ENCODE measurements around the gene RPS10. TPM values are rescaled to one million over a fixed set of nuclear protein-coding genes. Genes with fewer than 3 reads are reported as not detected.

RPS10 gene
- total RNA-seq, 1 experiment from 2014 or later, result 1,650 TPM

DNA sequence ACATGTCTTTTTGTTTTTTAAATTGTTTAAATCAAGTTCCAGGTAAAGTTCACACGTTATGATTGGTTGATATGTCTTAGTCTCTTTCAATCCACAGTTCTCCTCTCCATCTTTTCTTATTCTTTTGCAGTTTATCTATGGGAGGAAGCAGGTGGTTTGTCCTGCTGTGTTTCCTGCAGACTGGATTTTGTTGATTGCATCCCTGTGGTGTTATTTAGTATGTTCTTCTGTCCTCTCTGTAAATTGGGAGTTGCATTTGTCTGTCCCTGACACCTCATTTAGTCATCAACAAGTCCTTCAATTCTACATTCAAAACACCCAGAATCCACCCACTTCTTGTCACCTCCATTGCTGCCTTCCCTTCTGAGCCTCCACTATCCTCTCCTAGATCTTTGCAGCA lies 48.1 kb upstream of the RPS10 start:
- POLR2A ChIA-PET, result no interaction called here
- DNase-seq, result no peak
- intact Hi-C loops (cut with micrococcal nuclease; ENCODE audit: unreplicated experiment), result no loop called here
- Histone ChIP-seq H3K9me3 (no peaks in the 10 kb centered on the region), H3K4me3 (ENCODE audit: low read depth, low read length) (no peak overlapping the region), H3K4me1 (no peaks in the 10 kb centered on the region), H3K36me3 (ENCODE audit: control insufficient read depth, insufficient read depth, low read length) (no peaks in the 10 kb centered on the region), H3K27me3 (replicated peaks; ENCODE audit: control insufficient read depth, insufficient read depth, low read length) (no peaks in the 10 kb centered on the region)
- H3K27ac Mint-ChIP-seq (ENCODE audit: unreplicated experiment), result no peak overlapping the region
- H3K9me3 Mint-ChIP-seq (ENCODE audit: unreplicated experiment), result no peaks in the 10 kb centered on the region
- H3K4me3 Mint-ChIP-seq (ENCODE audit: unreplicated experiment), result no peak overlapping the region
- no TSS peak for BruUV-seq (replicated peaks)
- no peaks in the 10 kb centered on the region for H3K36me3 Mint-ChIP-seq (ENCODE audit: insufficient read depth, unreplicated experiment)
- CTCF ChIA-PET, result interaction anchor here (0.7 kb wide), 1 partner anchor 48 kb away, joined by 5 read pairs; the partner anchor contains the start of gene RPS10
- no peaks in the 10 kb centered on the region for H3K27me3 Mint-ChIP-seq (ENCODE audit: insufficient read depth, unreplicated experiment)
- no peaks in the 10 kb centered on the region for H3K4me1 Mint-ChIP-seq (ENCODE audit: low read depth, unreplicated experiment)
- TF ChIP-seq, protein P1, sequence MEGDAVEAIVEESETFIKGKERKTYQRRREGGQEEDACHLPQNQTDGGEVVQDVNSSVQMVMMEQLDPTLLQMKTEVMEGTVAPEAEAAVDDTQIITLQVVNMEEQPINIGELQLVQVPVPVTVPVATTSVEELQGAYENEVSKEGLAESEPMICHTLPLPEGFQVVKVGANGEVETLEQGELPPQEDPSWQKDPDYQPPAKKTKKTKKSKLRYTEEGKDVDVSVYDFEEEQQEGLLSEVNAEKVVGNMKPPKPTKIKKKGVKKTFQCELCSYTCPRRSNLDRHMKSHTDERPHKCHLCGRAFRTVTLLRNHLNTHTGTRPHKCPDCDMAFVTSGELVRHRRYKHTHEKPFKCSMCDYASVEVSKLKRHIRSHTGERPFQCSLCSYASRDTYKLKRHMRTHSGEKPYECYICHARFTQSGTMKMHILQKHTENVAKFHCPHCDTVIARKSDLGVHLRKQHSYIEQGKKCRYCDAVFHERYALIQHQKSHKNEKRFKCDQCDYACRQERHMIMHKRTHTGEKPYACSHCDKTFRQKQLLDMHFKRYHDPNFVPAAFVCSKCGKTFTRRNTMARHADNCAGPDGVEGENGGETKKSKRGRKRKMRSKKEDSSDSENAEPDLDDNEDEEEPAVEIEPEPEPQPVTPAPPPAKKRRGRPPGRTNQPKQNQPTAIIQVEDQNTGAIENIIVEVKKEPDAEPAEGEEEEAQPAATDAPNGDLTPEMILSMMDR (IDR thresholded peaks at IDR 0.05; ENCODE audit: insufficient read depth in 1 of 2, low read depth in 1 of 2, low read length in 1 of 2, severe bottlenecking in 1 of 2, unreplicated experiment in 1 of 2), result no peak

DNA sequence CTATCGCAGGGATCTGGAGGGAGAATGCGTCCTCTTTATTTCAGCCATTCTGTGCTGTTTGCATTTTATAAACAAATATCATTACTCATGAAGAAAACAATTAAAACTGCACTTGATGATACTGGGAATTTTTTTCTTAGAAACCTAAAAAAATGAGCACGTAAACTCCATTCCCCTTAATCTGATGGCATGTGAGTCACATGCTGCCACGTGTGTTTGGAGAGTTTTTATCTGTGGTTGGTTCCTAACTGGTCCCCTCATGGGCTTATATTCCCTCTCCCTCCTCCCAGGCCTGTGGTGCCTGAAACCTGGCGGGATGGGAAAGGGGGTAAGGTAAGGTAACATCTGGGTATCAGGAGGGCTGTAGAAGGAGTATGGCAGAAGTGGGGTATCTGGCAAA lies 46.6 kb upstream of the RPS10 start:
- intact Hi-C loops (cut with micrococcal nuclease; ENCODE audit: unreplicated experiment), result no loop called here
- no peaks in the 10 kb centered on the region for H3K4me1 ChIP-seq
- ChIA-PET CTCF (interaction anchor here (0.6 kb wide), 1 partner anchor 133 kb away, joined by 4 read pairs; no protein-coding TSS in a partner anchor), POLR2A (no interaction called here)
- no peaks in the 10 kb centered on the region for H3K9me3 ChIP-seq
- Mint-ChIP-seq H3K4me3 (ENCODE audit: unreplicated experiment) (no peak overlapping the region), H3K36me3 (ENCODE audit: insufficient read depth, unreplicated experiment) (no peaks in the 10 kb centered on the region), H3K9me3 (ENCODE audit: unreplicated experiment) (no peaks in the 10 kb centered on the region), H3K27me3 (ENCODE audit: insufficient read depth, unreplicated experiment) (no peaks in the 10 kb centered on the region), H3K27ac (ENCODE audit: unreplicated experiment) (no peak overlapping the region), H3K4me1 (ENCODE audit: low read depth, unreplicated experiment) (no peaks in the 10 kb centered on the region)
- H3K27me3 ChIP-seq (replicated peaks; ENCODE audit: control insufficient read depth, insufficient read depth, low read length), result no peaks in the 10 kb centered on the region
- no peak for DNase-seq
- TF ChIP-seq, protein P1 (IDR thresholded peaks at IDR 0.05; ENCODE audit: insufficient read depth in 1 of 2, low read depth in 1 of 2, low read length in 1 of 2, severe bottlenecking in 1 of 2, unreplicated experiment in 1 of 2), result no peak
- BruUV-seq (replicated peaks), result no TSS peak
- no peaks in the 10 kb centered on the region for H3K36me3 ChIP-seq (ENCODE audit: control insufficient read depth, insufficient read depth, low read length)
- no peak overlapping the region for H3K4me3 ChIP-seq (ENCODE audit: low read depth, low read length)

- no TSS peak for BruUV-seq (replicated peaks)
- Mint-ChIP-seq H3K36me3 (ENCODE audit: insufficient read depth, unreplicated experiment) (no peaks in the 10 kb centered on the region), H3K27me3 (ENCODE audit: insufficient read depth, unreplicated experiment) (no peaks in the 10 kb centered on the region), H3K27ac (ENCODE audit: unreplicated experiment) (no peak overlapping the region), H3K4me3 (ENCODE audit: unreplicated experiment) (no peak overlapping the region), H3K9me3 (ENCODE audit: unreplicated experiment) (no peaks in the 10 kb centered on the region), H3K4me1 (ENCODE audit: low read depth, unreplicated experiment) (no peaks in the 10 kb centered on the region)
- Histone ChIP-seq H3K4me1 (peaks cover 9% of the 10 kb centered on the region), H3K36me3 (ENCODE audit: control insufficient read depth, insufficient read depth, low read length) (no peaks in the 10 kb centered on the region), H3K9me3 (no peaks in the 10 kb centered on the region), H3K4me3 (ENCODE audit: low read depth, low read length) (no peak overlapping the region), H3K27me3 (replicated peaks; ENCODE audit: control insufficient read depth, insufficient read depth, low read length) (no peaks in the 10 kb centered on the region)
- TF ChIP-seq, protein P1 (IDR thresholded peaks at IDR 0.05; ENCODE audit: insufficient read depth in 1 of 2, low read depth in 1 of 2, low read length in 1 of 2, severe bottlenecking in 1 of 2, unreplicated experiment in 1 of 2), result no peak
- intact Hi-C loops (cut with micrococcal nuclease; ENCODE audit: unreplicated experiment), result loop anchor here (10.0 kb wide), 1 partner anchor 55 kb away; no protein-coding TSS in a partner anchor
- CTCF ChIA-PET, result no interaction called here
- POLR2A ChIA-PET, result no interaction called here
- no peak for DNase-seq
These were observed 43.6 kb upstream of the RPS10 start for GRCh38 chr6:34469499-34469898.
